ENCODE measurements around the gene AJAP1.

DNA sequence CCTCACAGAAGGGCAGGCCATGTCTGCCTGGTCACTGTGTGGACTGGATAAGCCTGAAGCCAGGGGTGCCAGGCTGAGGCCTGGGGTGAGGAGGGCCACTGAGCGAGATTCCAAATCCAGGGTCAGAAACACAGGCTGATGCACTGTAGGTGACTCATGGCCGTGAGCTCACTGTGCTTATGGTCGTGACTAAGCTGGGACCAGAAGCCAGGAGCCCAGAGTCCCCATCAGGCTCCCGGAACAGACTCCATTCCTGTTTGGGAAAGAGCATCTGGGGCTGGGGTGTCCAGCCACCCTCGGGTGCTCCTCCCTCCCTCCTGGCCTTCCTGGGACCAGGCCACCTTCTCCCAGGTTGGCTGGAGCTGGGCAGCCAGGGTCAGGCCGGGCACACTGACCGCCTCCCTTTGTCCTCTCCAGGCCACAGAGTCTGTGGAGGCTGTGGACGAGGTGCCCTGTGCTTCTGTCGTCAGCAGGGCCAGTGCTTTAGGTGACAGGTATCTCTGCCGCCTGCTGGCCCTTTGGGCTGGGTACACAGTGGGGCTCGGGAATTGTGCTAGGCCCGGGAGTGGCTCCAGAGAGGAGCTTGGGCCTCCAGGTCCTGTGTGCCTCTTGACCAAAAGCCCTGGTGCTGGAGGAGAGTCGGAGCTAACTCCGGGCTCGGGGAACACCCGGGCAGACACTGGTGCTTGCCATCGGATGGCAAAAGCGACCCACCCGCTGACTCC, 36.7 kb downstream of the AJAP1 start:
- TF ChIP-seq TARDBP (IDR thresholded peaks at IDR 0.05): no peak
- no peak for TF ChIP-seq SP1 (IDR thresholded peaks at IDR 0.05)
- no peak for TF ChIP-seq CTBP1 (IDR thresholded peaks at IDR 0.05; ENCODE audit: borderline replicate concordance)

Measured in HEK293T (cell line).